Inferior parietal cortex (tissue), 1 donor: ENCODE data around the gene HHEX.
"Not testable (repeated sequence)": the region's sequence is repeated elsewhere in the genome, so short reads cannot be mapped to it uniquely, and the experiment has no call there.

Source experiments
- DNase-seq: peaks from one replicate; pipeline ENCODE4 v3.0.0-alpha.2; 2016; ENCODE audit errors: extremely low spot score

Gene HHEX

GRCh38 chr10:92734301-92734700 lies 44.5 kb downstream of the HHEX start:
- no peak for DNase-seq

GRCh38 chr10:92735938-92736337 lies 46.2 kb downstream of the HHEX start:
- DNase-seq, result no peak

- DNase-seq, result no peak
Measured at GRCh38 chr10:92737484-92737883, 47.7 kb downstream of the HHEX start.

GRCh38 chr10:92740762-92741161 lies 51.0 kb downstream of the HHEX start:
- DNase-seq, result no peak

GRCh38 chr10:92741741-92742140 lies 52.0 kb downstream of the HHEX start:
- DNase-seq, result not testable (repeated sequence)

GRCh38 chr10:92742331-92743228 lies 52.8 kb downstream of the HHEX start:
- DNase-seq, result no peak
